Measurements from ENCODE around the gene IZUMO1.
A peak's percentile ranks its signal among the peaks of the same experiment; 100 is the strongest.

The IZUMO1 gene

GRCh38 chr19:48751845-48752495 lies 5.3 kb upstream of the IZUMO1 start:
- Histone ChIP-seq H4K20me1 (ENCODE audit: insufficient read depth) (no peaks in the 10 kb centered on the region), H3K9ac (no peak overlapping the region), H3K4me3 (IDR thresholded peaks at IDR 0.05; ENCODE audit: insufficient read depth, low read depth, low read length) (no peak overlapping the region), H3K36me3 (ENCODE audit: insufficient read depth) (no peaks in the 10 kb centered on the region), H3K4me2 (peak overlapping the region; percentile 66), H3K4me1 (ENCODE audit: low read depth, poor library complexity, severe bottlenecking) (peaks cover 14% of the 10 kb centered on the region), H3K79me2 (ENCODE audit: insufficient read depth, low read depth) (no peaks in the 10 kb centered on the region), H3K27ac (no peak overlapping the region), H3K27me3 (ENCODE audit: insufficient read depth, low read depth) (peaks cover 54% of the 10 kb centered on the region), H2AFZ (ENCODE audit: low read depth) (peak overlapping the region; percentile 73; the same call in 1 of the 2 replicates)
- no peak for TF ChIP-seq CTCF (conservative IDR thresholded peaks at IDR 0.05; ENCODE audit: low read depth, low read length)

GRCh38 chr19:48750771-48751504 lies 4.2 kb upstream of the IZUMO1 start:
- peaks cover 14% of the 10 kb centered on the region for H3K4me1 ChIP-seq (ENCODE audit: low read depth, poor library complexity, severe bottlenecking)
- H3K4me3 ChIP-seq (IDR thresholded peaks at IDR 0.05; ENCODE audit: insufficient read depth, low read depth, low read length) = no peak overlapping the region
- no peaks in the 10 kb centered on the region for H4K20me1 ChIP-seq (ENCODE audit: insufficient read depth)
- H3K79me2 ChIP-seq (ENCODE audit: insufficient read depth, low read depth) = no peaks in the 10 kb centered on the region
- no peak overlapping the region for H3K9ac ChIP-seq
- peaks cover 64% of the 10 kb centered on the region for H3K27me3 ChIP-seq (ENCODE audit: insufficient read depth, low read depth)
- H3K4me2 ChIP-seq = no peak overlapping the region
- no peak for TF ChIP-seq CTCF (conservative IDR thresholded peaks at IDR 0.05; ENCODE audit: low read depth, low read length)
- no peak overlapping the region for H3K27ac ChIP-seq
- no peak overlapping the region for H2AFZ ChIP-seq (ENCODE audit: low read depth)
- H3K36me3 ChIP-seq (ENCODE audit: insufficient read depth) = no peaks in the 10 kb centered on the region

GRCh38 chr19:48750351-48750750 lies 3.6 kb upstream of the IZUMO1 start:
- no peak overlapping the region for H3K9ac ChIP-seq
- H3K79me2 ChIP-seq (ENCODE audit: insufficient read depth, low read depth) = no peaks in the 10 kb centered on the region
- no peak overlapping the region for H3K4me2 ChIP-seq
- H4K20me1 ChIP-seq (ENCODE audit: insufficient read depth) = no peaks in the 10 kb centered on the region
- H3K4me3 ChIP-seq (IDR thresholded peaks at IDR 0.05; ENCODE audit: insufficient read depth, low read depth, low read length) = no peak overlapping the region
- peaks cover 70% of the 10 kb centered on the region for H3K27me3 ChIP-seq (ENCODE audit: insufficient read depth, low read depth)
- no peak for TF ChIP-seq CTCF (conservative IDR thresholded peaks at IDR 0.05; ENCODE audit: low read depth, low read length)
- H3K4me1 ChIP-seq (ENCODE audit: low read depth, poor library complexity, severe bottlenecking) = peaks cover 8% of the 10 kb centered on the region
- no peak overlapping the region for H3K27ac ChIP-seq
- H3K36me3 ChIP-seq (ENCODE audit: insufficient read depth) = no peaks in the 10 kb centered on the region
- no peak overlapping the region for H2AFZ ChIP-seq (ENCODE audit: low read depth)

- Histone ChIP-seq H3K4me3 (IDR thresholded peaks at IDR 0.05; ENCODE audit: insufficient read depth, low read depth, low read length) (no peak overlapping the region), H2AFZ (ENCODE audit: low read depth) (no peak overlapping the region), H3K27me3 (ENCODE audit: insufficient read depth, low read depth) (peaks cover 73% of the 10 kb centered on the region), H3K9ac (no peak overlapping the region), H3K79me2 (ENCODE audit: insufficient read depth, low read depth) (no peaks in the 10 kb centered on the region), H3K4me2 (no peak overlapping the region), H3K36me3 (ENCODE audit: insufficient read depth) (no peaks in the 10 kb centered on the region), H3K4me1 (ENCODE audit: low read depth, poor library complexity, severe bottlenecking) (peaks cover 4% of the 10 kb centered on the region), H3K27ac (no peak overlapping the region), H4K20me1 (ENCODE audit: insufficient read depth) (no peaks in the 10 kb centered on the region)
- no peak for TF ChIP-seq CTCF (conservative IDR thresholded peaks at IDR 0.05; ENCODE audit: low read depth, low read length)
Measured at GRCh38 chr19:48749571-48750198, 3.0 kb upstream of the IZUMO1 start.

Measured in KMS-11 (cell line).